GM12864 (cell line): ENCODE results near the gene SCN4A.

ENCODE experiments used
- DNase-seq: peaks from one replicate; pipeline ENCODE4 v3.0.0-alpha.2; 2011; ENCODE audit warnings: low read depth
- H3K4me3 ChIP-seq: 2 replicates; pipeline ENCODE4 v1.5.1; 2011; ENCODE audit warnings: mild to moderate bottlenecking, low read depth, low read length, control low read depth
- TF ChIP-seq, protein P1 (sequence below): IDR thresholded peaks from 2 replicates; pipeline ENCODE4 v1.5.1; 2011; ENCODE audit warnings: low read depth, mild to moderate bottlenecking, moderate library complexity, low read length, control low read depth, inconsistent platforms; ENCODE audit errors: missing control alignments

SCN4A gene

GRCh38 chr17:63969278-63969677 is 3.4 kb downstream of the SCN4A start:
- TF ChIP-seq, protein P1, sequence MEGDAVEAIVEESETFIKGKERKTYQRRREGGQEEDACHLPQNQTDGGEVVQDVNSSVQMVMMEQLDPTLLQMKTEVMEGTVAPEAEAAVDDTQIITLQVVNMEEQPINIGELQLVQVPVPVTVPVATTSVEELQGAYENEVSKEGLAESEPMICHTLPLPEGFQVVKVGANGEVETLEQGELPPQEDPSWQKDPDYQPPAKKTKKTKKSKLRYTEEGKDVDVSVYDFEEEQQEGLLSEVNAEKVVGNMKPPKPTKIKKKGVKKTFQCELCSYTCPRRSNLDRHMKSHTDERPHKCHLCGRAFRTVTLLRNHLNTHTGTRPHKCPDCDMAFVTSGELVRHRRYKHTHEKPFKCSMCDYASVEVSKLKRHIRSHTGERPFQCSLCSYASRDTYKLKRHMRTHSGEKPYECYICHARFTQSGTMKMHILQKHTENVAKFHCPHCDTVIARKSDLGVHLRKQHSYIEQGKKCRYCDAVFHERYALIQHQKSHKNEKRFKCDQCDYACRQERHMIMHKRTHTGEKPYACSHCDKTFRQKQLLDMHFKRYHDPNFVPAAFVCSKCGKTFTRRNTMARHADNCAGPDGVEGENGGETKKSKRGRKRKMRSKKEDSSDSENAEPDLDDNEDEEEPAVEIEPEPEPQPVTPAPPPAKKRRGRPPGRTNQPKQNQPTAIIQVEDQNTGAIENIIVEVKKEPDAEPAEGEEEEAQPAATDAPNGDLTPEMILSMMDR: no peak
- DNase-seq: no peak
- H3K4me3 ChIP-seq: no peak overlapping the region

- no peak for DNase-seq
- no peak overlapping the region for H3K4me3 ChIP-seq
- TF ChIP-seq, protein P1: no peak
Measured at GRCh38 chr17:63967953-63968352, 4.8 kb downstream of the SCN4A start.

GRCh38 chr17:63966646-63967264 is 6.0 kb downstream of the SCN4A start:
- DNase-seq: no peak
- no peak overlapping the region for H3K4me3 ChIP-seq
- TF ChIP-seq, protein P1: no peak

DNA sequence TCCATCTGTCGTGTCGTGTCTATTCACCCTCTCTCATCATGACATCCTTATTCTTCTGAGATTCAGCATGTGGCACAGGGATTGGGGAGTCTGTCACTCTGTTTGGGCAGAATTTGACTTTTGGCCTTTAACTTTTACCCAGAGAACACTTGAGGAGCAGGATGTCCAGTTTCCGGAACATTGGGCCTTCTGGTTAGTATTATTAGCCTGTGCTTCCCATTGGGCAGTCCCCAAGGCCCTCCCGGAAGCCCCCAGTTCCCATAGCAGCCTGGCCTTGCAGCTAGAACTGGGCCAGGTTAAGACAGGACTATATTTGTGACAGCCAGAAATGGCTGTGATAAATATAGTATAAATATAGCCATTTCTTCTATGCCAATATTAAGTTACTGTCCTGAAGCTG is 9.6 kb downstream of the SCN4A start:
- TF ChIP-seq, protein P1: no peak
- DNase-seq: no peak
- no peak overlapping the region for H3K4me3 ChIP-seq

DNA sequence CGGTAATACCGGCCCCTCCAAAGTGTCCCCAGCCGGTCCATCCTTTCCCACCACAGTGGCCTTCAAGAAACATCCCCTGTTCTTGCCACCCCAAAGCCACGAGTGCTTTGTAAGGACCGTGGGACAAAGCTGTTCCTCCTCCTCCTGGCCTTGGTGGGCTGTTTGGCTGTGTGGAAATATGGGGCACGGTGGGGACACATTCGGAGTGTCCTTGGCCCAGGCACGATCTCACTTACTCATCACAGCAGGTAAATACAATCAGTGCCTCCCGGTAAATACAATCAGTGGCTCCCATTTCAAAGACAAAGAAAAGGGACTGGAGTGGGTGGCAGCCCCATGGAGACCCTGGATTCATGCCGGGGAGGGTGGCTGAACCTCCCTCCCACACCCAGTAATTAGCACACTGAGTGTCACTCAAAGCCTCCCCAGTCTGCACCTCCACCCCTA is 10.4 kb downstream of the SCN4A start:
- no peak for DNase-seq
- H3K4me3 ChIP-seq: no peak overlapping the region
- TF ChIP-seq, protein P1: no peak

DNA sequence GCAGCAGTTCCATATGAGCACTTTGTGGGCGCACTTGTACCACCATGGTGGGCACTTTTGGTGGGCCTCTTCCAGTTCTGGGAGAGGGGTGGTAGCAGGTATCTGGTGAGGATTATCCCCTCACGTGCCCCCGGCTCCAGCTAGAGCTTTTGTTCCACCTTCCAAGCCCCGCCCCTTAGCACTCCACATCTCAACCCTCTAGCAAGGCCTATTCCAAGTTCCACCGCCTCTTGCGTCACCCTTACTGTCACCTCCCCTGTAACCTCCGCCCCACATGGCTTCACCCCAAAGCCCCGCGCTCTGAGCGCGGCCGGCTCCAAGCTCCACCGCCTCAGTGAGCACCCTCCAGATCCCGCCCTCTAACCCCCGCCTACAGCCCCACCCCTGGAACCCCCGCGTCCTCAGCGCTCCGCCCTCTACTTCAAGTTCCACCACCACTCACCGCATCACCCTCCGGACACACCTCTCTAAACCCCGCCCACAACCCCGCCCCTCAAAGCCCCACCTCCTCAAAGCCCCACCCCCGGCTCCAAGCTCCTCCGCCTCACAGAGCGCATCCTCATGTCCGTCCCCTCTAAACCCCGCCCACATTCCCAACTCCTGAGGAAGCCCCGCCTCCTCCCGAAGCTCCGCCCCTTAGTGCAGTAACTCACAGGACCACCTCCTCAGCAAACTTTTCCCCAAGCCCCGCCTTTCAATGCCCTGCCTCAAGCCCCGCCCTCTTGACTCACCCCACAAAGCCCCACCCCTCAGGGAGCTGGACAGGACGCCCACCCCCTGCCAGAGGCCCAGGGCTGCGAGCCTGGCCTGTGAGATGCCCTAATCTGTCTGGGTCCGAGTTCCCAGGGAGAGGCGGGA is 11.1 kb downstream of the SCN4A start:
- no peak overlapping the region for H3K4me3 ChIP-seq
- DNase-seq: no peak
- TF ChIP-seq, protein P1: no peak
